GM21367 (cell line): ENCODE results near the gene FDPS.
"Not testable (repeated sequence)": the region's sequence is repeated elsewhere in the genome, so short reads cannot be mapped to it uniquely, and the experiment has no call there.

Experiments
- ATAC-seq: cut with Tn5 transposase; IDR thresholded peaks from one replicate; pipeline ENCODE4 v1.9.1; 2021; ENCODE audit not compliant: unreplicated experiment

Gene FDPS

DNA sequence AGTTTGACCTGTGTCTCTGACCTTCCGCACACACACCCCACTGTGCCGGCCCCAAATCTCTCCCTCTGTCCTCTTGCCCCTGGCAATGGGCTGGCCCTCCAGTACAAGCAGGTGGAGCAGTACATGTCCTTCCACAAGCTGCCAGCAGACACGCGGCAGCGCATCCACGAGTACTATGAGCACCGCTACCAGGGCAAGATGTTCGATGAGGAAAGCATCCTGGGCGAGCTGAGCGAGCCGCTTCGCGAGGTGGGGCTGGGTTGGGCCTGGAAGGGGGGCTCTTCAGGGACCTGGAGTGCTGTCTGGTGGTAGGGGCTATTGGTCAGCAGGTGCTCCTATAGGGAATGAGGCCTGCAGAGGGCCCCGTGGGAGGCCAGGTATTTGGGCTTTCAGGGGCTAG, 23.6 kb upstream of the FDPS start:
- no peak for ATAC-seq

- no peak for ATAC-seq
These were observed 23.0 kb upstream of the FDPS start for GRCh38 chr1:155285631-155286044.

GRCh38 chr1:155286544-155286943, 22.1 kb upstream of the FDPS start:
- ATAC-seq: no peak

DNA sequence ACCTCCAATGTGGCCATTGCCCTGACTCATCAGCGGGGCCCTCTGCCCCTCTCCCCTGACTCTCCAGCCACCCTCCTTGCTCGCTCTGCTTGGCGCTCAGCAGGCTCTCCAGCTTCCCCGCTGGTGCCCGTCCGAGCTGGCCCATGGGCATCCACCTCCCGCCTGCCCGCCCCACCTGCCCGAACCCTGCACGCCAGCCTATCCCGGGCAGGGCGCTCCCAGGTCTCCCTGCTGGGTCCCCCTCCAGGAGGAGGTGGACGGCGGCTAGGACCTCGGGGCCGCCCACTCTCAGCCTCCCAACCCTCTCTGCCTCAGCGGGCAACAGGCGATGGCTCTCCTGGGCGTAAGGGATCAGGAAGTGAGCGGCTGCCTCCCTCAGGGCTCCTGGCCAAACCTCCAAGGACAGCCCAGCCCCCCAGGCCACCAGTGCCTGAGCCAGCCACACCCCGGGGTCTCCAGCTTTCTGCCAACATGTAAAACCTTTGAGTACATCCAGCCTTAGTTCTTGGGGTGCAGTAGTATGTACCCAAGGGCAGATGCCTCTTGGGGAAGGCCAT, 20.6 kb upstream of the FDPS start:
- ATAC-seq: no peak

- ATAC-seq: not testable (repeated sequence)
These were observed 17.7 kb upstream of the FDPS start for GRCh38 chr1:155291006-155291405.

DNA sequence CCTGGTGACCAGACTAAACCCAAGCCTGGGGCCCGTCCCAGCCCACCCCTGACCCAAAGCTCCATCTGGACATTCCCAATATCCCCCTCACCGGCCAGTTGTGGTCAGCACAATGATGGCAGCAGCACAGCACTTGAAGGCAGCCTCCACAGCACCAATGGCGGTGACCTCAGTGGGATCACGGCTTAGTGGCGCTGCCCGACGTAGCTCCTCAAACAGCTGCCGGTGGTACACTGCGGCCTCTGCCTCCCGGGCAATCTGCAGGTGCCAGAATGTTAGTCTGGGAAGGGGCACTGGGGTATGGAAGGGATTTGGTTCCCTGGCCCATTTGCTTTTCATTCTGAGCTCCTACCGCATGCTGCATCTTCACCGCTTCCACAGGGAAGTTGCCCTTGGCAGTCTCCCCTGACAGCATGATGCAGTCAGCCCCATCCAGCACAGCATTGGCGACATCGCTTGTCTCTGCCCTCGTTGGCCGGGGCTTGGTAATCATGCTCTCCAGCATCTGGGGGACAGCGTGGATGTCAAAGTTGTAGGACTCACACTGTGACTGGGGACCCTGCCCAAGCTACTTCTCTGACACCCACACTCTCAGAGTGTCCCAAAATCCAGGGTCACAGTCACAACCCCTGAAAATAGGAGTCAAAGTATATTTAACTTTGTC, 15.4 kb upstream of the FDPS start:
- no peak for ATAC-seq

- no peak for ATAC-seq
These were observed 14.0 kb upstream of the FDPS start for GRCh38 chr1:155294520-155295182.

- no peak for ATAC-seq
These were observed 13.3 kb upstream of the FDPS start for GRCh38 chr1:155295183-155295941.

GRCh38 chr1:155295942-155296267, 12.8 kb upstream of the FDPS start:
- no peak for ATAC-seq

DNA sequence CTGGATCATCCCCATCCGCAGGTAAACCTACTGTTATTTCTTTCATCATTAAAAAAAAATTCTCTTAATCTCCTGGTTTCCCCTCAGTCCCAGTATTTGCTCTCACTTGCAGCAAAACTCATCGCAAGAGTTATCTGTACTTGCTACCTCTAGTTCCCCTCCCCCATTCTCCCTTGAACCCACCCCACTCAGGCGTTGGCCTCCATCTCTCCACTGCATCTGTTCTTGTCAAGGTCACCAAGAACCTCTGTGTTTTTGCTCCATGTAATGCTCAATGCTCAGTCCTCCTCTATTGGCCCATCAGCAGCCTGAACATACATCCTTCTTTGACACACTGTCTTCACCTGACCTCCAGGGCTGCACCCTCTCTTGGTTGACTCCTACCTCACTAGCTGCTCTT, 12.0 kb upstream of the FDPS start:
- ATAC-seq: no peak

DNA sequence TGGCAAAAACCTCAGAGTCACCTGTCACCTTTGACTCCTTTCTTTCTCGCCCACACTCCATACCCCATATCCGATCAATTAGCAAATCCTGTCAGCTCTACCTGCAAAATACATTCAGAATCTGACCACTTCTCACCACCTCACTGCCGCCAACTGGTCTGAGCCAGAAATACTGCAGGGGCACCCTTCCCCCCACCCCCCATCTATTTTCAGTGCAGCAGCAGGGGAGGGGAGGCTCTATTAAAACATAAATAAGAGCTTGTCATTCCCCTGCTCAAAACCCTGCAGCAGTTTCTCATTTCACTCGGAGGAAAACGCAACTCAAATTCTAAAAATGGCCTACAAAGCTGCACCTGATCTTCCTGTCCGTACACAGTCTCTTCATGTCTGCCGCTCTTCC, 11.3 kb upstream of the FDPS start:
- no peak for ATAC-seq

DNA sequence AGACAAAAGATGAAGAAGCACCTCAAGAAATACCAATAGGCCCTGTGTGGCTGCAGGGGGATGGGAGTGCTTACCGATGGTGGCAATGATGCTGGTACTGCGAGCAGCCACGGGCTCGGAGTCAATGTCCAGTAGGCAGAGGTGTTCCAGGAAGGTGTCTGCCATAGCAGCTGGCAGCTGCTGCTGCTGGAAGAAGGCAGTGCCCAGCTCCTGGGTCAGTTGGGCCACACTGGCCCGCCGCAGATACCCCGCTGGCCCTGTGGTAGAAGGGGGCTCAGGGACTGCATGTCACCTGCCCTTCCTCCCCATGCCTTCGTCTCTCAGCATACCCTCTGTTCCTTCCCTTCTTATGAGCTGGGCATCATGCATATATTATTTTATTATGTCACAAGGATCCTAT, 8.6 kb upstream of the FDPS start:
- no peak for ATAC-seq

- no peak for ATAC-seq
These were observed 7.9 kb upstream of the FDPS start for GRCh38 chr1:155300553-155301329.

GRCh38 chr1:155301342-155301841, 7.3 kb upstream of the FDPS start, which contains the start of gene PKLR:
PKLR (minus strand) TSS chr1:155301438; CDS start chr1:155301395, 43 bp downstream.
- no peak for ATAC-seq

- no peak for ATAC-seq
These were observed 4.1 kb upstream of the FDPS start for GRCh38 chr1:155304558-155305063.

DNA sequence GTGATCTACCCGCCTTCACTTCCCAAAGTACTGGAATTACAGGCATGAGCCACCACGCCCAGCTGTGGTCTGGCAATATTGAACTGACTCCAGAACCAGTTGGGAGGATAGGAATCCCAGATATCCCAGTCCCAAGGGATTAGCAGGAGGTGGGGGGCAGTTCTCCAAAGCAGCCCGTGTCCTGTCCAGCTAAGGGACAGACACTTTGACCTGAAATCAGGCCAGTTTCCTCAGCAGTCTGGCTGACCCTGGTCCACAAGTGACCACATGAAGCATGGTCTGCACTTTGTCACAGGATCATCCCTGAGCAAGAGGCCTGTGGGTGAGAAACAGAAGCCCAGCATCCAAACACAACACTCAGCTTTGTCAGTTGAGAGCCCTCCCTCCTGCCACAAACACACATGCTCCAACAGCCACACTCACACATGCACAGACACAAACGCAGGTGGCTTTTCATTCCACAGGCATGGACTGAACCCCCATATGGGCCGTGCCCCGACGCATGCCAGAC, 2.7 kb upstream of the FDPS start:
- no peak for ATAC-seq

DNA sequence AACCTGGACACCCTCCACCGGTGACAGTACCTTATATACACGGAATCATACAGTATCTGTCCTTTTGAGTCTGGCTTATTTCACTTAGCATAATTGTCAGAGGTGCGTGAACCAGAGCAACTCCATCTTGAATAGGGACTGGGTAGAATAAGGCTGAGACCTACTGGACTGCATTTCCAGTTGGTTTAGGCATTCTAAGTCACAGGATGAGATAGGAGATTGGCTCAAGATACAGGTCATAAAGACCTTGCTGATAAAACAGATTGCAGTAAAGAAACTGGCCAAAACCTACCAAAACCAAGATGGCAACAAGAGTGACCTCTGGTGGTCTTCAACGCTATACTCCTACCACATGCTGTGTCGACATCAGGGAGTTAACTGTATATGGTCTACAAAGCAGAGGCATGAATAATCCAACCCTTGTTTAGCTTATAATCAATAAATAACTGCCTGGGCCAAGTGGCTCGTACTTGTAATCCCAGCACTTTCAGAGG, 1.4 kb upstream of the FDPS start:
- no peak for ATAC-seq

DNA sequence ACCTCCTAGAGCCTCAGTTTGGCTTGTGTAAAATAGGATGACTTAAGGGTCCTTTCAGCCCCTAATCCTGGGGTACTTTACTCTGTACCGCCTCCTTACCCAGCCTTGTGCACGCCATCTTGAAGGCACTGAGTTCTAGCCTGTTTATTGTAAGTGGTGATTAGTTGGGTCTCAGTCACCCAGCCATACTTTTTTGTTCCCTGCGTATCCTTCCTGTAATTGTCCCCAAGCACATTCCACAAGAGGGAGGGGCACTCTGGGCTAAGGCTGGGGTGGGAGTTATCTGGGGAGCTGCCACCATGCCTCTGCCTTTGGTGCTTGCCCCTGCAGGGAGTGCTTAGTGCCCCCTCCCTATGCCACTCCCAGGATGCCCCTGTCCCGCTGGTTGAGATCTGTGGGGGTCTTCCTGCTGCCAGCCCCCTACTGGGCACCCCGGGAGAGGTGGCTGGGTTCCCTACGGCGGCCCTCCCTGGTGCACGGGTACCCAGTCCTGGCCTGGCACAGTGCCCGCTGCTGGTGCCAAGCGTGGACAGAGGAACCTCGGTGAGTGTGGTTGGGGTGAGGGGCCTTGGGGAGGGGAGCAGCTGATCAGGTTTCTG, 856 bp downstream of the FDPS start:
- ATAC-seq: no peak

- no peak for ATAC-seq
These were observed 4.6 kb downstream of the FDPS start for GRCh38 chr1:155313261-155313660.

DNA sequence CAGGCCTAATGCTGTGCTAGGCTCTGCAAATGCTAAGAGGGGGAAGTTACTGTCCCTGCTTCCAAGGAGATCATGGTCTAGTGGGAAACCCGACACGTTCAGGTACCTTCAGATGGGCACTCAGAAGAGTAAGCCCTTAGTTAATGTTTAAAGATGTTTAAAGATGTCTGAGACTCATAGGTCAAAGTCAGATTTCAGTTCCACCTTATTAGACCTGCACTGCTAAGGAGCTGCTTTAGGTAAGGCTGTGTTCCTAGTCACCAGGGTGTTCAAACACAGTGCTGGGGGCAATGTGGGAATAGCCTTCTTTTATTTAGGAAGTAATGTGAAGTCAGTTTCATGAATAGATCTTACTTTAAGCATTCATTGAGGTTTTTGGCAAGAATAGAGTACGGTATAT, 8.3 kb downstream of the FDPS start:
- no peak for ATAC-seq
